Thyroid gland (tissue), 4 donors: ENCODE data around the gene BATF. TPM values are rescaled to one million over a fixed set of nuclear protein-coding genes. Genes with fewer than 3 reads are reported as not detected.

ENCODE experiments used
- DNase-seq, 2 donors: peaks; one replicate each; pipeline ENCODE4 v3.0.0-alpha.2; 2019
- H3K27ac ChIP-seq, 3 donors: fragments of 200-600 bp; sonication (generic); 1 replicate in 2 of 3; 2 replicates in 1 of 3; pipeline ENCODE4 v1.5.1; 2016 to 2019; ENCODE audit warnings: mild to moderate bottlenecking in 1 of 3, moderate library complexity in 1 of 3
- H3K27me3 ChIP-seq: fragments of 200-600 bp; sonication (generic); one replicate; pipeline ENCODE4 v1.5.1; 2019
- H3K36me3 ChIP-seq, 2 donors: fragments of 200-600 bp; sonication (generic); one replicate each; pipeline ENCODE4 v1.5.1; 2016 to 2019
- H3K4me1 ChIP-seq, 2 donors: fragments of 200-600 bp; sonication (generic); one replicate each; pipeline ENCODE4 v1.5.1; 2017 to 2019
- H3K4me3 ChIP-seq, 3 donors: fragments of 200-600 bp; sonication (generic); replicated peaks in 1 of 3; 1 replicate in 2 of 3; 2 replicates in 1 of 3; pipeline ENCODE4 v1.5.1; 2016; ENCODE audit warnings: mild to moderate bottlenecking in 1 of 3
- H3K9me3 ChIP-seq: fragments of 200-600 bp; sonication (generic); one replicate; pipeline ENCODE4 v1.5.1; 2017
- POLR2A ChIP-seq, 2 donors: fragments of 450-650 bp; IDR thresholded peaks; one replicate each; pipeline ENCODE4 v1.6.1; 2017; ENCODE audit warnings: antibody characterized with exemption in 2 of 2, mild to moderate bottlenecking in 2 of 2, moderate library complexity in 1 of 2
- WGBS, 2 donors: methylation state at CpG; one replicate each; pipeline ENCODE4 v1.1.5; 2017; 5-methylcytosine and 5-hydroxymethylcytosine counted together
- intact Hi-C: fragments of 100-400 bp; cut with DNase I; formaldehyde crosslinking; loops from one replicate; pipeline ENCODE4 v1.15.1; 2023
- total RNA-seq, 4 donors: library from RNA; depleted of rRNA; stranded (reverse); fragments of >200 nt; gene quantifications; one replicate each; pipeline ENCODE4 v1.2.3, GENCODE V29; 2016
- TF ChIP-seq, protein P1 (sequence below), 6 experiments: fragments of 200-600 bp in 3 of 6; fragments of 450-650 bp in 3 of 6; sonication (generic) in 3 of 6; IDR thresholded peaks; one replicate each; pipeline ENCODE4 v1.5.1; 2016 to 2019; ENCODE audit warnings: antibody characterized with exemption in 6 of 6, mild to moderate bottlenecking in 2 of 6, inconsistent platforms in 1 of 6, moderate library complexity in 1 of 6

The BATF gene
- total RNA-seq, 4 donors from 2014 or later: 1.6 to 6.6 (median 4.9) TPM; not detected in 1

DNA sequence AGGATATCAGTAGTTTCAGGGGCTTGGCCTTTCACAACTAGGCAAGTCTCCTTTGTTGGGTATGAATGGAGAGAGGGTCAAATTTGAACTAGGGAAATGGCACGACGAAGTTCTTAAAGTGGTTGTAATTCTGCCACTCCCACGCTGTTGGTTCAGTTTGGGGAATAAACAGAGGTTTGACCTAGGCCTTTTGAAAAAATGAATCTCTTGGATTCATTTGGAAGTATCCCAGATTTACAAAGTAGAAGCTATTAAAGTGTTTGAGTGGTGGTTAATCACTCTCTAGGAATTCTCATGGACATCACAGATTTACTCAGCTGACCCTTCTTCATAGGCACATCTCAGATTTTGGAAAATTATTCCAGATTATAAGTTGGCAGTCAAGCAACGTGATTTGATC, 14.8 kb downstream of the BATF start:
- Histone ChIP-seq H3K4me1 (no peaks in the 10 kb centered on the region), H3K4me3 (no peak overlapping the region), H3K27me3 (no peaks in the 10 kb centered on the region), H3K27ac (no peak overlapping the region), H3K36me3 (no peaks in the 10 kb centered on the region), H3K9me3 (no peaks in the 10 kb centered on the region)
- 88 to 93% methylated on average over 4 of the region's 4 CpGs for WGBS, 2 donors
- DNase-seq: no peak
- intact Hi-C loops: no loop called here
- no peak for TF ChIP-seq POLR2A (IDR thresholded peaks at IDR 0.05)
- TF ChIP-seq, protein P1, sequence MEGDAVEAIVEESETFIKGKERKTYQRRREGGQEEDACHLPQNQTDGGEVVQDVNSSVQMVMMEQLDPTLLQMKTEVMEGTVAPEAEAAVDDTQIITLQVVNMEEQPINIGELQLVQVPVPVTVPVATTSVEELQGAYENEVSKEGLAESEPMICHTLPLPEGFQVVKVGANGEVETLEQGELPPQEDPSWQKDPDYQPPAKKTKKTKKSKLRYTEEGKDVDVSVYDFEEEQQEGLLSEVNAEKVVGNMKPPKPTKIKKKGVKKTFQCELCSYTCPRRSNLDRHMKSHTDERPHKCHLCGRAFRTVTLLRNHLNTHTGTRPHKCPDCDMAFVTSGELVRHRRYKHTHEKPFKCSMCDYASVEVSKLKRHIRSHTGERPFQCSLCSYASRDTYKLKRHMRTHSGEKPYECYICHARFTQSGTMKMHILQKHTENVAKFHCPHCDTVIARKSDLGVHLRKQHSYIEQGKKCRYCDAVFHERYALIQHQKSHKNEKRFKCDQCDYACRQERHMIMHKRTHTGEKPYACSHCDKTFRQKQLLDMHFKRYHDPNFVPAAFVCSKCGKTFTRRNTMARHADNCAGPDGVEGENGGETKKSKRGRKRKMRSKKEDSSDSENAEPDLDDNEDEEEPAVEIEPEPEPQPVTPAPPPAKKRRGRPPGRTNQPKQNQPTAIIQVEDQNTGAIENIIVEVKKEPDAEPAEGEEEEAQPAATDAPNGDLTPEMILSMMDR (IDR thresholded peaks at IDR 0.05): no peak

DNA sequence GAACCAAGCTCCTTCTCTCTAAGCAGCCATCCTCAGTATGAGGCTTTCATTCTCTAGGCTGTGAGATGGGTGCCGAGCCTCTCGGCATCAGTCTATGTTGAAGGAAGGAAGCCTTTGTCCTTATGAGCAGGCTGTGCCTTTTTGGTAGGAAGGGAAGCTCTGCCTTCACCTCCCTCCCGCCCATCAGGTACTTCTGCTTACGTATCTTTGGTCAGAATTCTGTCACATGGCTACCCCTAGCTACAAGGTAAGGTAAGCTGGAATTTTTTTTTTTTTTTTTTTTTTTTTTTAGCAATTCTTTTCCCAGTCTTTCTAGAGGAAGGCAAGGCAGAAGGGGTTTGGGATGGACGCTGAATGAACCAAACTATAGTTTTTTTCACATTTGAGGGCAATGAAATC, 16.9 kb downstream of the BATF start:
- no peak overlapping the region for H3K4me3 ChIP-seq
- 97% methylated on average over 5 of the region's 5 CpGs for WGBS, 2 donors
- intact Hi-C loops: no loop called here
- H3K36me3 ChIP-seq: no peaks in the 10 kb centered on the region
- H3K27me3 ChIP-seq: no peaks in the 10 kb centered on the region
- H3K27ac ChIP-seq: no peak overlapping the region
- no peak for TF ChIP-seq POLR2A (IDR thresholded peaks at IDR 0.05)
- TF ChIP-seq, protein P1 (IDR thresholded peaks at IDR 0.05): no peak
- H3K4me1 ChIP-seq: peaks cover 0 to 9% of the 10 kb centered on the region in 2 donors
- DNase-seq: no peak
- H3K9me3 ChIP-seq: no peaks in the 10 kb centered on the region

DNA sequence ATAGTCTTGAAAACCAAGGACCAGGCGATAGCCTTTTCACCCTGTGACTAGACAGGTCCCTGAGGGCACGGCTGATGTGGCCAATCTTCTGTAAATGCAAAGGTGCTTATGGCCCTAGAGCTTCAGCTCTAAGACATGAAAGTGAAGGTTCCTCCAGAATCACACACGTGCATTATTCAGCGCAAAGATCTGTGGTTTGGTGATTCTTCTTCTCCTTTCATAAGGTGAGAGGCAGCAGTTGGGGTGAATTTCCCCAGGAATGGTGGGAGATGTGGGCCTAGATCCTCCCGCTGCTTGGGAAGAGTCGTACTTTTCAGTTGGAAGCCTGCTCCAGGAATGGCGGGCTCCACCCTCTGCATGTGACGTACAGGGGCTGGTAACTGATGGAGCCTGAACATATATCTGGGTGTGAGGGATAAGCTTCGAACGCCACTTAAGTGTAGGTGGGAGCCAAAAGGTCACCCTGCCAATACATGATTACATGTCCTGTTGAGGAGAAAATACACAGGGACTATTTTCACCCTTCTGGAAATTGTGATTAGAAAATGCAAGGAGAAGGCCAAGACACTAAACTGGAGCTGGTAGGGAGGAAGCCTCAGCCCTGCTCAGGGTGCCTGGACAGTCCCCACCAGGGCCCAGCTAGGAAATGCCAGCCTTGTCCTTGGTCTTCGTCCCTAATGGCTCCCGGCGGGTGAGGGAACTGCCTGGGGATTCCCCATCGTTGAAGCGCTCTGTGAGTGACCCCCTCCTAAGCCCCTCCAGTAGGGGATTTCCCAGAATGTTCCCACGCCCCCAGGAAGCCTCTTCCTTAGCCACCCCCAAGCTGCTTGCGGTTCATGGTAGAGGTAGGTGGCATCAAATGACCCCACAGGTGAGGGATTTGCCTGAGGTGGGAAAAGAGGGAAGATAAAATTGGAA, 17.6 kb downstream of the BATF start:
- H3K4me1 ChIP-seq: peaks cover 0 to 9% of the 10 kb centered on the region in 2 donors
- no peak overlapping the region for H3K27ac ChIP-seq
- no peaks in the 10 kb centered on the region for H3K27me3 ChIP-seq
- intact Hi-C loops: no loop called here
- TF ChIP-seq, protein P1 (IDR thresholded peaks at IDR 0.05): no peak
- TF ChIP-seq POLR2A (IDR thresholded peaks at IDR 0.05): no peak
- H3K36me3 ChIP-seq: no peaks in the 10 kb centered on the region
- no peaks in the 10 kb centered on the region for H3K9me3 ChIP-seq
- no peak for DNase-seq
- WGBS, 2 donors: 86 to 89% methylated on average over 17 of the region's 17 CpGs
- no peak overlapping the region for H3K4me3 ChIP-seq

DNA sequence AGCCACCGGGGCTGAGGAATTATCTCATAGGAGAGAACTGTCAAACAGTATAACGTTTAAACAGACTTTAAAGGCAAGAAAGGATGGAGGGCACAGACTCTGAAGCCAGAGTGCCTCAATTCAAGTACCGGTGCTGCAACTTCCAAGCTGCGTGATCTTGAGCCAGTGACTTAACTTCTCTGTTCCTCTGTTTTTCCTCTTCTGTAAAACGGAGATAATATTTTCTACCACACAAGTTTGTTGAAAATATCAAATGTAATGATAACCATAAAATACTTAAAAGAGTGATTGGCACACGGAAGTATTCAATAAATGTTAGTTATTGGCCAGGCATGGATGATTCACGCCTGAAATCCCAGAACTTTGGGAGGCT, 18.2 kb downstream of the BATF start:
- Histone ChIP-seq H3K9me3 (no peaks in the 10 kb centered on the region), H3K4me1 (peaks cover 0 to 9% of the 10 kb centered on the region in 2 donors), H3K27me3 (no peaks in the 10 kb centered on the region), H3K27ac (no peak overlapping the region), H3K36me3 (no peaks in the 10 kb centered on the region), H3K4me3 (no peak overlapping the region)
- 85 to 88% methylated on average over 7 of the region's 7 CpGs for WGBS, 2 donors
- no peak for DNase-seq
- intact Hi-C loops: no loop called here
- TF ChIP-seq, protein P1 (IDR thresholded peaks at IDR 0.05): no peak
- TF ChIP-seq POLR2A (IDR thresholded peaks at IDR 0.05): no peak

DNA sequence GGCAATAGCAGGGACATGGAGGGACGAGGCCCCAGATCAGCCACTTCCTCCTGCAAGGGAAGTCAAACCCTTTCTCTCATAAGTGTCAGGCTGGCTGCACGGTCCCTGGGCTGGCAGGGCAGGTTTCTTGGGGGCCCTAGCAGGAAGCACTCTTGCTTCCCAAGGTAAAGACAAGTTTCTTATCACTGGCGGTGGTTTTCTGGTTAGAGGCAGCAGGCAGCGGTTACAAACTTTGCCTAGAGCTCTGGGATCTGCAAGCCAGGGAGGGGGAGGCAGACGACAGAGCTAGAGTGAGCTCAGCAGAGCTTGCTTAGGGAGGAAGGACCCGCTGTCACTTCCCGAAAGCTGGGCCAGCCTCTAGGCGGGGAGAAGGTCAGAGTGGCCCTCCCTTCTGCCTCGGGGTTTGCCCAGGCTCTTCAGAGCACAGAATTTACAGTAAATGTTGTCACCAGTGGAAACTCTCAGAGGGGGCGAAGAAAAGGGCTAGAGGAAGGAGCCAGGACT, 20.4 kb downstream of the BATF start:
- 32 to 43% methylated on average over 8 to 10 of the region's 10 CpGs for WGBS, 2 donors
- H3K36me3 ChIP-seq: no peaks in the 10 kb centered on the region
- no peaks in the 10 kb centered on the region for H3K9me3 ChIP-seq
- DNase-seq: peak; percentile 40 to 41
- no peak for TF ChIP-seq POLR2A (IDR thresholded peaks at IDR 0.05)
- peak overlapping the region in 1 of 3 donors; percentile 36 for H3K27ac ChIP-seq
- H3K4me3 ChIP-seq: no peak overlapping the region
- H3K4me1 ChIP-seq: peaks cover 0 to 9% of the 10 kb centered on the region in 2 donors
- H3K27me3 ChIP-seq: no peaks in the 10 kb centered on the region
- intact Hi-C loops: no loop called here
